HG03520 (cell line): ENCODE measurements around the gene LRRC23.
"Not testable (repeated sequence)": the region's sequence is repeated elsewhere in the genome, so short reads cannot be mapped to it uniquely, and the experiment has no call there.

Experiments
- ATAC-seq: cut with Tn5 transposase; IDR thresholded peaks from one replicate; pipeline ENCODE4 v1.9.1; 2021; ENCODE audit warnings: mild to moderate bottlenecking, moderate library complexity; ENCODE audit not compliant: unreplicated experiment

LRRC23 gene, protein sequence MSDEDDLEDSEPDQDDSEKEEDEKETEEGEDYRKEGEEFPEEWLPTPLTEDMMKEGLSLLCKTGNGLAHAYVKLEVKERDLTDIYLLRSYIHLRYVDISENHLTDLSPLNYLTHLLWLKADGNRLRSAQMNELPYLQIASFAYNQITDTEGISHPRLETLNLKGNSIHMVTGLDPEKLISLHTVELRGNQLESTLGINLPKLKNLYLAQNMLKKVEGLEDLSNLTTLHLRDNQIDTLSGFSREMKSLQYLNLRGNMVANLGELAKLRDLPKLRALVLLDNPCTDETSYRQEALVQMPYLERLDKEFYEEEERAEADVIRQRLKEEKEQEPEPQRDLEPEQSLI

DNA sequence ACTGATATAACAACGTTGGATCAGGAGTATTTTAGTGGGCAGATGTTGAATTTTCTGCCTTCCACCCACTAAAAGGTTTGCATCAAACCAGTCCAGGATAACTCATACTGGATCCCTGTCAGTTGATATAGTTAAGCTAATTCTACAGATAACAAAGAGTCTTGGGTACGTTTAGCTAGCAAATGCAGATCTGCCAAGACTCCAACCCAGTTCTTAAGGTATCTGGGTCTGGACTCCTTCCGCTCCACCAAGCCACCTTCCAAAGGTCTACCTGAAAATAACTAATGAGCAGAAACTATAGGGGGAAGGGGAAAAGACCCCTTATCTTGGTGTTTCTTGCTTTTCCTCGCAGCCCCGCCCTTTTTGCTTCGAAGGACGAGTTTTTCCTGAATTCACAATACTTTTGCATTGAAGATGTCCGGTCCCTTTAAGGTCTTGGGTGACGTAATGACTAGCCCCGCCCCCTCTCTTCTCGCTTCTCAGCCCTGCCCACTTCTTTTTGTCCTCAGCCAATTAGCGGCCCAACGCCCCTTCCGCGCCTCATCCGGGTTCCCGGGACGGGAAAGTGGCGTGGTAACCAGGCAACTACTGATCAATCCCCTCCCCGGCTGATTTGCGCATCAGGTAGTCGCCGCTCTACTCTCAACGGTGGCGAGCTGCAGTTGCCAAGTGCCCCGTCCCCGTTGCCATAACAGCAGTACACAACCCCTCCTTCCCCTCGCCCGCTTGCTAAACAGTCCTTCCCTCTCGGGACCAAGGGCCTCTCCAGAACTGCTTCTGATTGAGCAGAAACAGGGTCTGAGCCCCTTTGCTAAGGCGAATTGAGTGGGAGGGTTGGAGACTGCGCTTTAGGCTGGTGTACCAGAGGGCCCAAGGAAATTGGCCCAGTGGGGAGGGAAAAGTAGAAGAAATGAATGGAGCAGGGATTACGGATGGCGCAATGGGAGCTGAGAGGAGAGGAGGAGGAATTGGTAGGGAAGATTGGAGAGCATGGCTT, at the start of gene LRRC23:
Gene LRRC23, plus strand, starts transcription at position 543 of the 997 bp plus-strand sequence. CDS start 812 bp downstream, outside the sequence.
- peak; percentile 90 for ATAC-seq

DNA sequence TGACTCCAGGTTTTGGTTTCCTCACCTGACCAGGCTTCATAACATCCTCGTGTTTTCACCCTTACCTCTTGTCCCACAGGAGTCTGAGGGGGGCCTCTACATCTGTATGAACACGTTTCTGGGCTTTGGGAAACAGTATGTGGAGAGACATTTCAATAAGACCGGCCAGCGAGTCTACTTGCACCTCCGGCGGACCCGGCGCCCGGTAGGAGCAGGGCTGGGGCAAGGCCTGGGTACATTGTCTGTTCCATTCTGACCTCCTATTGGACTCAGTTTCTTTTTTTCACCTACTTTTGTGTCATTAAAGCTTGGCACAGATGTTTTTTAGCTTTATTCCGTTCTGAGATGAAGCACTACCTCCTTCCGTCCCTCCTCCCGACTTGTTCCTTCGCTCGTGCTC, 49.3 kb upstream of the LRRC23 start:
- ATAC-seq = no peak

DNA sequence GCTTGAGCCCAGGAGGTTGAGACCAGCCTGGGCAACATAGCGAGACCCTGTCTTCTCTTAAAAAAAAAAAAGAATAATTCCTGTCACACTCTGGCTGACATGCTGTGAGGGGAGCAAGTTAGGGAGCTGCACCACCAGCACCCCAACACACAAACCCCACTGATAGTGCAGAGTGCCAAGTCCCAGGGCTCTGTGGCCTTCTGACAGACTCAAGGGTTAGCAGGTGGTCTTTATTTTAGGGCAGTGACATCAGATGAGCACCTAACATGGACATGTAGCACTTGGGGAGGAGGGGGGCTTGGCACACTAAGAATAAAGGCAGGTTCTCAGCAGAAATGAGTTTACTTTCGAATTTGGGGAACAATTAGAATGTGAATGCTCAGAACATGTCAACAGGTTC, 45.8 kb upstream of the LRRC23 start:
- ATAC-seq = no peak

DNA sequence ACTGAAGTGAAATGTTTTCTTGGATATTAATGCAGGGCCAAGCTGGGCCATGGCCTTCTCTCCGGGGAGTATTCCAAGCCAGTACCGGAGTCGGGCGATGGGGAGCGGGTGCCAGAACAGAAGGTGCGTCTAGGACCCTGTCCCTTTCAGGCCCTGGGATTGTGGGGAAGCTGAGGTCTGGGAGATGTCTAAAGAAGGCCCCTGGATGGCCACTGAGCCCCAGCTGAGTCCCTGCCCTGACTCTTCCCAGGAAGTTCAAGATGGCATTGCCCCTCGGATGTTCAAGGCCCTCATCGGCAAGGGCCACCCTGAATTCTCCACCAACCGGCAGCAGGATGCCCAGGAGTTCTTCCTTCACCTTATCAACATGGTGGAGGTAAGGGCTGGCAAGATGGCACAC, 44.5 kb upstream of the LRRC23 start:
- no peak for ATAC-seq

DNA sequence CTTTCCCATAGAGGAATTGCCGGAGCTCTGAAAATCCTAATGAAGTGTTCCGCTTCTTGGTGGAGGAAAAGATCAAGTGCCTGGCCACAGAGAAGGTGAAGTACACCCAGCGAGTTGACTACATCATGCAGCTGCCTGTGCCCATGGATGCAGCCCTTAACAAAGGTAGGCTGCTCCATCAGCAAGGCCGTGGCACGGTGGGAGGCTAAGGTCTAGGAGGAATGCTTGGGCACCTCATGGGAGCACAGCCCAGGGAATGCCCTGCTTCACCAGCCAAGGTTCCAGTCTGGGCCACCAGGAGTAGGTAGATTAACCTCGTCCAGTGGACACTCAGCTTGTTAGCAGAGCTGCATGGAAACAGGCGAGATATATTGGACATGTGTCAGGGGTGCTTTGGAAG, 43.7 kb upstream of the LRRC23 start:
- no peak for ATAC-seq

DNA sequence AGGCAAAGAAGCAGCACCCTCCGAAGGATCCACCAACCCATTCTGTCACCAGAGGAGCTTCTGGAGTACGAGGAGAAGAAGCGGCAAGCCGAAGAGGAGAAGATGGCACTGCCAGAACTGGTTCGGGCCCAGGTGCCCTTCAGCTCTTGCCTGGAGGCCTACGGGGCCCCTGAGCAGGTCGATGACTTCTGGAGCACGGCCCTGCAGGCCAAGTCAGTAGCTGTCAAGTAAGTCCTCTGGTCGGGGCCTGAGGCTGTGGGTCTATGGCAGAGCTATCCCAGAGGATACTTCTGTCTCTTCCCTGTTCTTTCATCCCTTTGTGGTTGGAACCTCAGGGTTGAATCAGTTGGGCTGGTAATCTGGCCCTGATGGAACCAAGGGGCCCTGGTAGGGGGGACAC, 43.2 kb upstream of the LRRC23 start:
- ATAC-seq = no peak

DNA sequence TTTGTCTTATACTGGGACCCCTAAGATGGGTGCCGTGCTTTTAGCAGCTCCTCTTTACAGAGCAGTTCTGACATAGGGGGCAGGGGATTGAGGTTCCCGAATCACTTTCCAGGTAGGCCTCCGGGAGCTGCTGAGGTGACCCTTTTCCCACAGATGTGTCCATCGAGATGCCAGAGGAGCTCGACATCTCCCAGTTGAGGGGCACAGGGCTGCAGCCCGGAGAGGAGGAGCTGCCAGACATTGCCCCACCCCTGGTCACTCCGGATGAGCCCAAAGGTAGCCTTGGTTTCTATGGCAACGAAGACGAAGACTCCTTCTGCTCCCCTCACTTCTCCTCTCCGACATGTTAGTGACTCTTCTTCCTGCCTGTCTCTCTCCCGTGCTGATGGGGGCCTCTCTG, 41.6 kb upstream of the LRRC23 start:
- ATAC-seq = no peak

DNA sequence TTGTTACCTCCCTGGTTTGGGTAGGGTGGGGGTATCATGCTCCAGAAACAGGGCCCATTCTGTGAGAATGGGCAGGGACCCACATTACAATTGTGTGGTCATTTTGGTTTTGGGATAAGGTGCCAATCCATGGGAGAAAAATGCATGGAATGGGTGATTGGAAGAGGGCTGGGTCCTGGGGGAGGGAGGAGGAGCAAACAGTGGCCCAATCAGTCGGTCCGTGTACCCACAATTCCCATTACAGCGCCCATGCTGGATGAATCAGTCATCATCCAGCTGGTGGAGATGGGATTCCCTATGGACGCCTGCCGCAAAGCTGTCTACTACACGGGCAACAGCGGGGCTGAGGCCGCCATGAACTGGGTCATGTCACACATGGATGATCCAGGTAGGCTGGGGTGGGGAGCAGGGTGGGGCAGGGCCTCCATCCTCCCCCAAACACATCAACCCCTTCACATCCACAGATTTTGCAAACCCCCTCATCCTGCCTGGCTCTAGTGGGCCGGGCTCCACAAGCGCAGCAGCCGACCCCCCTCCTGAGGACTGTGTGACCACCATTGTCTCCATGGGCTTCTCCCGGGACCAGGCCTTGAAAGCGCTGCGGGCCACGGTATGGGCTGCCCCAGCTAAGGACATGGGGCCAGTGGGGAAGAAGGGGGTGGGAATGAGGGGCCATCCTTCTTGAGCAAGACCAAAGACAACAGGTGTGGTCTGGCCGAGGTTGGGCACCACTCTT, 40.9 kb upstream of the LRRC23 start:
- no peak for ATAC-seq

DNA sequence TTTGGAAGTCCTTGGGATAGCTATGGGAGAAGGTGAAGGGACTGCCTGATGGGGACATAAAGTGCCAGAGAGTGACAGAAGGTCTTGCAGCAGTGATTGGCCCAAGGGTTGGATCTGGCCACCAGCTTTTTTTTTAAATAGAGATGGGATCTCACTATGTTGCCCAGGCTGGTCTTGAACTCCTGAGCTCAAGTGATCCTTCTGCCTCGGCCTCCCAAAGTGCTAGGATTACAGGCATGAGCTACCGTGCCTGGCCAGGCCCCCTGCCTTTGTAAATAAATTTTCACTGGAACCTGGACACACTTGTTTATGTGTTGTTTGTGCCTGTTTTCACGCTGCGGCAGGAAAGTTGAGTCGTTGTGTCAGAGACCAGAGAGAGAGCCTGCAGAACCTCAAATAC, 39.3 kb upstream of the LRRC23 start:
- not testable (repeated sequence) for ATAC-seq

DNA sequence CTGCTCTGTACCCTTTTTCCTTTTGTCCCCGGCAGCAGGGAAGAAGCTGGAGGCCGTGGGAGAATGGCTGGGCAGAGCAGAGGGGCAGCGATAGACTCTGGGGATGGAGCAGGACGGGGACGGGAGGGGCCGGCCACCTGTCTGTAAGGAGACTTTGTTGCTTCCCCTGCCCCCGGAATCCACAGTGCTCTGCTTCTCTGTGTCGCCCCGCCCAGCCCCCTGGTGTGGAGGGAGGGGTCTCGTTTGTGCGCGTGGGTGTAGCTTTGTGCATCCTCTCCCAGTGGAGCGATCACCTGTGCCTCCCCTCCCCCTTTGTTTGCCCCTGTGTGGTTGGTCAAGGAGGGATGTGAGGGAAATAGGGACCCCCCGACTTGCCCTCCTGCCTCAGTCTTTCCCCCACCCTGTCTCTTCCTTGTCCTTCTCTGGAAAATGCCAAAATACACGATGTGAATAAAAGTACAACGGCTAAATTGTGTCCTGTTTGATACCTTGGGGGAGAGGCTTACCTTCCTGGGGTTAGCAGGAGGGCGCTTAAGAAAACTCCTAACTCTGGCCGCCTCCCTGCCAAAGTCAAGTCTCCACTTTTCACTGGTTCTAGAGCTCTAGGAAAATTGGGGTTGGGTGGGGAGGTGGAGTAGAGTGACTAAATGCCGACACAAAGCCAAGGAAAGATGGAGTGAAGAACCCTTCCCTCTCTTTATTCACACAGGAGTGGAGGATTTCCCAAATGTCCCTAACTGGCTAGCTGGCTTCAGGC, 38.3 kb upstream of the LRRC23 start:
- ATAC-seq = no peak

DNA sequence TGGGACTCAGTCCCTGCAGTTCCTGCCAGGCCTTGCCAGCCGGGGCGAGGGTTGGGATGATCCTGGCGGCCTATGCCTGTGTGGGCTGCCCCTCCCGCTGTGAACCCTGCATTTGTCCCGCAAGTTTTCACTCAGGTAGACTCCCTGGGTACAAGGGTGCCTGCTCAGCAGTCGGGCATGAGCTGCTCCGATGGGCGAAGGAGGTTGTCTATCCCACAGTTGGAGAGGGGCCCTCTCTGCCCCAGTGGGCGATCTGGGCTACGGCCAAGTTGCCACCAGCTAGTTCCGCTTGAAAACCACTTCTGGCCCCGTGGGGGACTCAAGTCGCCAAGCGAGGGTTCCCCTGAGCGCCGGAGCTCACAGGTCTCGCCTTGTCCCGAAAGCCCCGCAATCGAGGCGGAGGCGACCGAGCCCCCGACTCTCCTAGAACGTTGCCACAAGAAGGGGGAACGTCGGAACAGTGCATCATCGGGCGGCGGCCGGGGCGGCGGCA, 37.7 kb upstream of the LRRC23 start:
- no peak for ATAC-seq

DNA sequence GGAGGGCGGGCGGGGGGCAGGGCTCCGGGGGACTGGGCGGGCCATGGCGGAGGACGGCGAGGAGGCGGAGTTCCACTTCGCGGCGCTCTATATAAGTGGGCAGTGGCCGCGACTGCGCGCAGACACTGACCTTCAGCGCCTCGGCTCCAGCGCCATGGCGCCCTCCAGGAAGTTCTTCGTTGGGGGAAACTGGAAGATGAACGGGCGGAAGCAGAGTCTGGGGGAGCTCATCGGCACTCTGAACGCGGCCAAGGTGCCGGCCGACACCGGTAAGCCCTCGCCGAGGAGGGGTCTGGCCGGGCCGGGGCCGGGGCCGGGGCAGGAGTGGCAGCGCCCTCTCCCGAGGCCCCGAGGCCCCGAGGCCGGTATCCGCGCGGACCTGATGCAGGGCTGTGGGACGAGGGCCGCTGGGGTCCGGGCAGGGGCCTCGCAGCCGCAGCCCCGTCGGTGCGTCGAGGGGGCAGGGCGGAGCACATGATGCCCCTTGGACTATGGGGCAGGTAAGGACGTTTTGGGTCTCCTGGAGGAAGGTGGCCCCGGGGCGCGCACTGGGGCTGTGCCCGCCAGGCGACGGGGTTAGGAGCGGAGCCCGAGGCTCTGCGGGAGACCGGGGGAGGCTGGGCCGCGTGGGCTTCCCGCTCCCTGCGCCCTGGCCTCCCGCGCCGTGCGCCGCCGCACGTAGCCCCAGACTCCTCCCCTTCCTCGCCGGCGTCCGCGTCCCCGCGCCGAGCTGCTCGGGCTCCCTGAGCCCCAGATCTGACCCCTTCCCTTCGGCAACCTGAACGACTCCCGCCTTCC, 37.0 kb upstream of the LRRC23 start, which contains the start of gene TPI1:
Gene TPI1, plus strand, starts transcription at position 119 of the 798 bp plus-strand sequence. Its CDS starts 36 bp downstream, at position 155.
- ATAC-seq = peak; percentile 54

DNA sequence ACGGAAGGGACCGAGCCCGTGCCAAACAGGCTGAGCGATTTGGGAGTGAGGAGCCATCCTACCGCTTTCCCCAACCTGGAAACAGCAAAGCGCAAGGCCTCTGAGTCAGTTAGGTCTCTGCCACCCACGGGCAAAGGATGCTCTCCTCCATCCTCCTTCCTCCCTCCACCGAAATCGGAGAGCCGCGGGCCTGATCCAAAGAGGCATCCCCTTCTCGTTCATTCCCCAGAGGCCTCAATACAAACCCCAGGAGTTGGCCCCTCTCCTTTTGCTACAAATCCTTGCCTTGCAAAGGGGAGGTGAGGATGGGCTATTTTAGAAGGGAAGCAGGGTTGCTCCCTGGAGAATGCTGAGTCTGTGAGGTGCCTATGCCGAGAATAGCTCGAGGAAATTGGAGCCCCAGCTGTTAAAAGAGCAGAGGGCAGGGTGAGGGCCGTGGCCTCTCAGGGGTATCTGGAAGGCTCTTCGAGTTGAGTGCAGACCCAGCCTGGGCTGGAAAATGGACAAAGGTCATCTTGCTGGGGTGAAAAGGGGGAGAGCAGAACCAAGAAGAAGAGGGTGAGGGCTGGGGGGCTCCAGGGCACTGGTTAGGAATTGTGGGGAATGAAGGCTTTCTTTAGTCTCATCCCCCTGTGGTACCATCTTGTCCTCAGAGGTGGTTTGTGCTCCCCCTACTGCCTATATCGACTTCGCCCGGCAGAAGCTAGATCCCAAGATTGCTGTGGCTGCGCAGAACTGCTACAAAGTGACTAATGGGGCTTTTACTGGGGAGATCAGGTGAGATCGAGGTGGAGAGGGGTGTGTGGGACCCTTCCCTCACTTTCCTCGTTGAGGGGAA, 36.2 kb upstream of the LRRC23 start:
- no peak for ATAC-seq

DNA sequence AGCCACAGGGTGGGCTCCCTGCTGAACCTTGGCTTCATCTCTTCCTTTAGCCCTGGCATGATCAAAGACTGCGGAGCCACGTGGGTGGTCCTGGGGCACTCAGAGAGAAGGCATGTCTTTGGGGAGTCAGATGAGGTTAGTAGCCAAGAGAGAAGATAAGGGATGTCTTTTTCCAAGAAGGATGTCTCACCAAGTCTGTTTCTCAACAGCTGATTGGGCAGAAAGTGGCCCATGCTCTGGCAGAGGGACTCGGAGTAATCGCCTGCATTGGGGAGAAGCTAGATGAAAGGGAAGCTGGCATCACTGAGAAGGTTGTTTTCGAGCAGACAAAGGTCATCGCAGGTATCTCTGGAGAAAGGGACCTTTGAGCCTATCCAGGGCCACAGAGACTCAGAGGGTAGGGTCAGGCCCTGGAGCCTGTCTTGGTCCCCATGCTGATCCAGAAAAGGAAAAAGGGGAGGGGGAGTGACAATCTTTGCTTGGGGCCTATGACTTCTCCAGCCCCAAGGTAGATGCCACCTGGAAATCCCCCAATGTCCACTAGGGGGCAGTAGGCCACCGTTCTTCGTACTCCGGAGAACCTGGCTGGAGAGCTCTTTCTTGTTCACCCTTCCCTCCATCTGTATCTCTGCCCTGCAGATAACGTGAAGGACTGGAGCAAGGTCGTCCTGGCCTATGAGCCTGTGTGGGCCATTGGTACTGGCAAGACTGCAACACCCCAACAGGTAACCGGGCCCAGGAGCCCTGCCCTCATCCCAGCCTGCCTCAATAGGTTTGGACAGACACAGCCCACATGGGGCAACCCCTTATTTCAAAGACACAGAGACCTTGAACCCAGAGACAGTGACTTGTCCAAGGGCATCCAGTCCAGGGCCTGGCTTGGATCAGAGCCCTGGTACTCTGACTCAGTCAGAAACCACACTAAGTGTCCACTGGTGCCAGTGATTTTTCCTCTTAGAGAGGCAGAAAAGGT, 35.3 kb upstream of the LRRC23 start:
- ATAC-seq = no peak

DNA sequence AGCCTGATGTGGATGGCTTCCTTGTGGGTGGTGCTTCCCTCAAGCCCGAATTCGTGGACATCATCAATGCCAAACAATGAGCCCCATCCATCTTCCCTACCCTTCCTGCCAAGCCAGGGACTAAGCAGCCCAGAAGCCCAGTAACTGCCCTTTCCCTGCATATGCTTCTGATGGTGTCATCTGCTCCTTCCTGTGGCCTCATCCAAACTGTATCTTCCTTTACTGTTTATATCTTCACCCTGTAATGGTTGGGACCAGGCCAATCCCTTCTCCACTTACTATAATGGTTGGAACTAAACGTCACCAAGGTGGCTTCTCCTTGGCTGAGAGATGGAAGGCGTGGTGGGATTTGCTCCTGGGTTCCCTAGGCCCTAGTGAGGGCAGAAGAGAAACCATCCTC, 34.3 kb upstream of the LRRC23 start:
- ATAC-seq = not testable (repeated sequence)

DNA sequence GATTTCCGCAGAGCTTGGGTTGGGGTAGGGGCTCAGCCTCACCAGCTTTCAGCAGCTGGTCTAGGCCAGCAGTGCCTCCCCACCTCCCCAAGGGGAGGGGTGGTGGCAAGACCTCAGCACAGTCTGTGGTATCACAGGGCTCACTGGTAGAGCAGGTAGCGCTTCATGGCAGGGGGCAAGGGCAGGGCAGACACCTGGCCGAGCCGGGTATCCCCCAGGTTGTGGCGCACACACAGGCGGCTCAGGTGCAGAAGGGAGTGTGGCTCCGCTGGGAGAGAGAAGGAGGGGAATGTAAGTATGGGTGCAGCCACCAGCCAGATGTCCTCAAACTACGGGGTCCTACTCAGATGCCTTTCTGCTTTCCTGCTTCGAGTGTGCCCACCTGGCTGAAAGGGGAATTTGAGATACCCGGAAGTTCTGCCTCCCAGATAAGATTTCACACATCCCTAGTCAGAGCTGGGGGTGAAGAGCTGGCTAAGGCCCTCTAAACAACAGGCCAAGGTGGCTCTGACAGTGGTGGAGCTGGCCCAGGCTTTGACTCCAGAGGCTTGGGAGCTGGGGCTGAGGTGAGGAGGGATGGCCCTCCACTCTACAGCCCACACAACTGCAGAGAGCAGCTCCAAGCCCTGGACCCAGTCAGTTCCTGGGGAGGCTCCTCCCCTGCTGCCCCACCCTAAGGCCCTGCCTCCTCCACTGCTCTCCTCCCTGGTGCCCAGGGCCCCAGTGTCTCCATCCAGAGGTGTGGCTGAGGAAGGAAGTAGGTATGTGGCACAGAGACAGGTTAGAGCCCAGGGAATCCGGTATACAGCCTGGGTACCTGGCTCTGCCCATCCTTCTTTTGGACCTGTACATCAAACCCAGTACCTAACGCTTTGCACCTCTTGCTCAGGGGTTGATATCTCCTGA, 33.3 kb upstream of the LRRC23 start:
- no peak for ATAC-seq
